ENCODE measurements around the gene ZCCHC2. TPM values are rescaled to one million over a fixed set of nuclear protein-coding genes. Genes with fewer than 3 reads are reported as not detected.
A peak's percentile ranks its signal among the peaks of the same experiment; 100 is the strongest.

ZCCHC2 gene
- total and polyA plus RNA-seq, 2 of the 8 experiments (the other 6 are each of a cell fraction or from before 2014, with no cell fraction given): 13.5 to 18.6 TPM

DNA sequence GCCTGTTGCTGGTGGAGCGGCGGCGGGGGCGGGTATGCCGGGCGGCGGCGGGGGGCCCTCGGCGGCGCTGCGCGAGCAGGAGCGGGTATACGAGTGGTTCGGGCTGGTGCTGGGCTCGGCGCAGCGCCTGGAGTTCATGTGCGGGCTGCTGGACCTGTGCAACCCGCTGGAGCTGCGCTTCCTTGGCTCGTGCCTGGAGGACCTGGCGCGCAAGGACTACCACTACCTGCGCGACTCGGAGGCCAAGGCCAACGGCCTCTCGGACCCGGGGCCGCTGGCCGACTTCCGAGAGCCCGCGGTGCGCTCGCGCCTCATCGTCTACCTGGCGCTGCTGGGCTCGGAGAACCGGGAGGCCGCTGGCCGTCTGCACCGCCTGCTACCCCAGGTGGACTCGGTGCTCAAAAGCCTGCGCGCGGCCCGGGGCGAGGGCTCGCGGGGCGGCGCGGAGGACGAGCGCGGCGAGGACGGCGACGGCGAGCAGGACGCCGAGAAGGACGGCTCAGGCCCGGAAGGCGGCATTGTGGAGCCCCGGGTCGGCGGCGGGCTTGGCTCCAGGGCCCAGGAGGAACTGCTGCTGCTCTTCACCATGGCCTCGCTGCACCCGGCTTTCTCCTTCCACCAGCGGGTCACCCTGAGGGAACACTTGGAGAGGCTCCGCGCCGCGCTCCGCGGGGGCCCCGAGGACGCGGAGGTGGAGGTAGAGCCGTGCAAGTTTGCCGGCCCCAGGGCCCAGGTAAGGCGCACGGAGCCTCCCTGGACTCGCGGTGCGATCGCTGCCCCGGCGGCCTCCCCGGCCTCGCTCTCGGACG, 1.0 kb downstream of the ZCCHC2 start (continued):
- TF ChIP-seq, protein P1, sequence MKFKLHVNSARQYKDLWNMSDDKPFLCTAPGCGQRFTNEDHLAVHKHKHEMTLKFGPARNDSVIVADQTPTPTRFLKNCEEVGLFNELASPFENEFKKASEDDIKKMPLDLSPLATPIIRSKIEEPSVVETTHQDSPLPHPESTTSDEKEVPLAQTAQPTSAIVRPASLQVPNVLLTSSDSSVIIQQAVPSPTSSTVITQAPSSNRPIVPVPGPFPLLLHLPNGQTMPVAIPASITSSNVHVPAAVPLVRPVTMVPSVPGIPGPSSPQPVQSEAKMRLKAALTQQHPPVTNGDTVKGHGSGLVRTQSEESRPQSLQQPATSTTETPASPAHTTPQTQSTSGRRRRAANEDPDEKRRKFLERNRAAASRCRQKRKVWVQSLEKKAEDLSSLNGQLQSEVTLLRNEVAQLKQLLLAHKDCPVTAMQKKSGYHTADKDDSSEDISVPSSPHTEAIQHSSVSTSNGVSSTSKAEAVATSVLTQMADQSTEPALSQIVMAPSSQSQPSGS (IDR thresholded peaks at IDR 0.05; ENCODE audit: low read length): no peak
- TF ChIP-seq, protein P2, sequence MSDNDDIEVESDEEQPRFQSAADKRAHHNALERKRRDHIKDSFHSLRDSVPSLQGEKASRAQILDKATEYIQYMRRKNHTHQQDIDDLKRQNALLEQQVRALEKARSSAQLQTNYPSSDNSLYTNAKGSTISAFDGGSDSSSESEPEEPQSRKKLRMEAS (IDR thresholded peaks at IDR 0.05): peak; percentile 36; the same call in 1 of the 2 replicates
- no peak for TF ChIP-seq TAF7 (optimal IDR thresholded peaks at IDR 0.05; ENCODE audit: borderline replicate concordance, low read depth, low read length)
- TF ChIP-seq ZNF274 (IDR thresholded peaks at IDR 0.05; ENCODE audit: borderline replicate concordance, extremely low read depth, low read length): no peak
- TF ChIP-seq HDAC2 (IDR thresholded peaks at IDR 0.05; ENCODE audit: borderline replicate concordance in 1 of 2, low read depth in 2 of 2, low read length in 2 of 2): no peak; a peak in 1 of 4 replicates
- TF ChIP-seq TAF1 (IDR thresholded peaks at IDR 0.05; ENCODE audit: low read depth, low read length): 0 out of 2 replicates have a peak, but pooled peaks have one; percentile 35
- TF ChIP-seq KDM1A (IDR thresholded peaks at IDR 0.05; ENCODE audit: borderline replicate concordance, low read length): no peak
